Activated naive CD4-positive, alpha-beta T cell treated with anti-CD3 and anti-CD28 coated beads, Interleukin-2, amount 50 U/mL, for 24 hours (primary cell): ENCODE measurements around the gene RBBP8.

Experiments
- H3K27ac Mint-ChIP-seq: one replicate; pipeline ENCODE4 v1.8.0; 2021; ENCODE audit warnings: mild to moderate bottlenecking, mixed read lengths
- H3K27me3 Mint-ChIP-seq: one replicate; pipeline ENCODE4 v1.8.0; 2021; ENCODE audit warnings: mixed read lengths
- H3K36me3 Mint-ChIP-seq: one replicate; pipeline ENCODE4 v1.8.0; 2021; ENCODE audit warnings: mixed read lengths
- H3K4me1 Mint-ChIP-seq: one replicate; pipeline ENCODE4 v1.8.0; 2021; ENCODE audit warnings: mixed read lengths
- H3K4me3 Mint-ChIP-seq: one replicate; pipeline ENCODE4 v1.8.0; 2021; ENCODE audit warnings: mild to moderate bottlenecking, mixed read lengths
- H3K9me3 Mint-ChIP-seq: one replicate; pipeline ENCODE4 v1.8.0; 2021; ENCODE audit warnings: mixed read lengths

RBBP8 gene

GRCh38 chr18:22964722-22965121 is 31.6 kb downstream of the RBBP8 start:
- Mint-ChIP-seq H3K4me3 (no peak overlapping the region), H3K27ac (no peak overlapping the region), H3K36me3 (peaks cover 5% of the 10 kb centered on the region), H3K9me3 (no peaks in the 10 kb centered on the region), H3K27me3 (no peaks in the 10 kb centered on the region), H3K4me1 (no peaks in the 10 kb centered on the region)

DNA sequence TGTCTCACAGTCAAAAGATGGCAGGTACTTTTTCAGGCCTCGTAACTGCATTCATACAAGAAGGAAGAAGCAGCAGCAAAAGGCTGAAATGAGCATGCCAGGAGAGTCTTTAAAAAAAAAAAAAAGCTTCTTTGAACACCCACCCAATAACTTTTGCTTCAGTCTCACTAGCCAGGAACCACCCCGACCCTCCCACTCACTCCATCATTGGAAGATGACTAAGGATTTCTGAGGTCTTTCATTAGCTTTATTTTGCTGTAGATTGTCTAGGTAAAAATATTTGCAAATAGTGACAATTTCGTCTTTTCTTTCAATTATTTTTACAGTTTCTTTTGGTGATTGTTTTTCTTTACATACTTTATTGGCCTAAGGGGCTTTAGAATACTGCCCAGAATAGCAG is 37.9 kb downstream of the RBBP8 start:
- peaks cover 3% of the 10 kb centered on the region for H3K4me1 Mint-ChIP-seq
- no peaks in the 10 kb centered on the region for H3K27me3 Mint-ChIP-seq
- H3K27ac Mint-ChIP-seq = no peak overlapping the region
- peaks cover 9% of the 10 kb centered on the region for H3K36me3 Mint-ChIP-seq
- H3K9me3 Mint-ChIP-seq = no peaks in the 10 kb centered on the region
- no peak overlapping the region for H3K4me3 Mint-ChIP-seq

DNA sequence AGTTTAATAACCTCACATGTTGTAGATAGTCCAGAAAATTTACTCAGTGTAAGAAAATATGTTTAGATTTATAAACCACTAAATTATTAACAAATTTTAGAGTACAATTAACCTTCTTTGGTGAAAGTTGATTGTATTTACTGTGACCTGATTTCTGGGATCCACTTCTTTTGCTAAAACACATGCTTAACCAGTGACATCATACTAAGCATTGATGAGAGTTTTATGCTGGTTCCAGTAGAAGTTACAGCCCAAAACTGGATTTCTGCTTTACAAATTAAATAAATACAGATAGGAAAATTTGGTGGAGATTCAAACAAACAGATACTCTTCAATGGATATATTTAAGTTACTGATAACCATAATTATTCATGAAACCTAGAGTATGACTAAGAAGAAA is 40.9 kb downstream of the RBBP8 start:
- H3K27me3 Mint-ChIP-seq = no peaks in the 10 kb centered on the region
- no peaks in the 10 kb centered on the region for H3K9me3 Mint-ChIP-seq
- no peak overlapping the region for H3K27ac Mint-ChIP-seq

GRCh38 chr18:22974707-22975106 is 41.6 kb downstream of the RBBP8 start:
- H3K27me3 Mint-ChIP-seq = no peaks in the 10 kb centered on the region
- no peak overlapping the region for H3K27ac Mint-ChIP-seq
- H3K36me3 Mint-ChIP-seq = peaks cover 6% of the 10 kb centered on the region
- peaks cover 12% of the 10 kb centered on the region for H3K4me1 Mint-ChIP-seq
- no peaks in the 10 kb centered on the region for H3K9me3 Mint-ChIP-seq
- H3K4me3 Mint-ChIP-seq = no peak overlapping the region

More for the DNA sequence above, 40.9 kb downstream of the RBBP8 start:
- peaks cover 12% of the 10 kb centered on the region for H3K4me1 Mint-ChIP-seq
- H3K36me3 Mint-ChIP-seq = peaks cover 9% of the 10 kb centered on the region
- H3K4me3 Mint-ChIP-seq = no peak overlapping the region

DNA sequence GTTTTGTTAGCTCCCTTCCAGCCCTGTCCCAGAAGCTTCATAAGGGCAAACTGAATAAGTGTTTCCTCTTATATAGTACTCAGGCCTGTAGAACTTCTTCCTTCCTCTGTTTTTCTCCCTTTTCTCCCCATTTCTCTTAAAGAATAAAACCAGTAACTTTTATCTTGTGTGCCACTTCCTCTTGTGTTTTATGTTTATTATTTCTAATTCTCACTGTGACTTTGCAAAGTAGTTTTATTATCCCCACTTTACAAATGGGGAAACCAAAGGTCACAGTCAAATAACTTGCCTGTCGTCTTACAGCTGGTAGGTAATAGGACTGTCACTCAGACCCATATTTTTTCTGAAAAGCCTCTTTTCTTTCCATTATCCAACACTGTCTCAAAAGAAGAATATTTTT is 42.4 kb downstream of the RBBP8 start:
- Mint-ChIP-seq H3K27me3 (no peaks in the 10 kb centered on the region), H3K36me3 (peaks cover 9% of the 10 kb centered on the region), H3K27ac (peak overlapping the region; percentile 23), H3K4me3 (no peak overlapping the region), H3K4me1 (peaks cover 12% of the 10 kb centered on the region), H3K9me3 (no peaks in the 10 kb centered on the region)

DNA sequence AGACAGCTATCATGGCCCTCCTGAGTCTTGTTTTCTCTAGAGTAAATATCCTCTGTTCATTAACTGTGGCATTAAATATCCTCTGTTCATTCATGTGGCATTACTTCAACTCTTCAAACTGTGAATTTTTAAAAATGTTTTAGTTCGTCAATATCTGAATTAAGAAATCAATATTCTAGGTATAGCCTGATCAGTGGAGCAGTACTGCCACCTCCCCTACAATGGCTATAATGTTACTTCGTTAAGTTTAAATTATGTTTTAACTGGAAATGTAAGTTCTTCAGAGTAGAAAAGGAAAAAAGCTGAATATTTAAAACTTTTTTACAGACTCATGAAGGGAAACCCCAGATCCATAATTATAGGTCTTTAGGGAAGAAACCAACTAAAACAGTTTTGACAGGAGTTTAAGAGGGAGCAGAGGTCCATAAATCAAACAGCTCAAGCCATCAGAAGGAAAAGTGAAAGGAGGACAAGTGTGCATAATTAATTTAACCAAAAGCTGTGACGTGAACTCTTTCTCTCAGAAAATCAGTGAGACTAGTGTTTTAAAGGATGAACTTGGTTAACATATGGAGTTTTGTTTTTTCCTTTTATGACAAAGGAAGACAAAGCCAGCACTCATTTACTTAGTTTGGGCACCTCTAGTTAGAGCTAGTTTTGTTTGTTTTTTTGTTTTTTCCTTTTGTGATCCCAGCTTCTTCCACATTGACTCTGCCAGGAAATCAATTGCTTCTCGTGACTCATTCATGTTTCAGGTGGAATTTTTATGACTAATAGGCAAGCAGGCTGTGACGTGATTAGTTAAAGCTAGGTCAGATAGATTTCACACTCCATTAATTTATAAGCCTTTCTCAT is 44.9 kb downstream of the RBBP8 start:
- Mint-ChIP-seq H3K27ac (no peak overlapping the region), H3K4me3 (no peak overlapping the region)

DNA sequence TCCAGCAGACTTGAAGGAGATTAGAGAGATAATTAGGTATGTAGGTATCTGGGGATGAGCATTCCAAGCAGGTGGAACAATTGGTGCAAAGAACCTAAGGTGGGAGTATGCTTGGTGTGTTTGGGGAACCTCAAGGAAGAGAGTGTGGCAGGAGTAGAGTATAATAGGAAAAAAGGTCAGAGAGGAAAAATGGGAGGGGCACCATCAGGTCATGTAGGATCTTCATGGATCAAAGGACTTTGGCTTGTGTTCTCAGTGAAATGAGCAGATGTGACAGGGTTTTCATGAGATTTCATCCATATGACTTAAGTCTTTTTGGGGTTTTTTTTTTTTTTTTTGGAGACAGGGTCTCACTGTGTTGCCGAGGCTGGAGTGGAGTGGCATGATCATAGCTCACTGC is 47.3 kb downstream of the RBBP8 start:
- Mint-ChIP-seq H3K4me3 (no peak overlapping the region), H3K27me3 (no peaks in the 10 kb centered on the region), H3K36me3 (peaks cover 7% of the 10 kb centered on the region), H3K4me1 (peaks cover 9% of the 10 kb centered on the region), H3K27ac (no peak overlapping the region), H3K9me3 (no peaks in the 10 kb centered on the region)

More for the DNA sequence above, 44.9 kb downstream of the RBBP8 start:
- peaks cover 9% of the 10 kb centered on the region for H3K4me1 Mint-ChIP-seq
- H3K36me3 Mint-ChIP-seq = peaks cover 4% of the 10 kb centered on the region
- H3K27me3 Mint-ChIP-seq = no peaks in the 10 kb centered on the region
- no peaks in the 10 kb centered on the region for H3K9me3 Mint-ChIP-seq

DNA sequence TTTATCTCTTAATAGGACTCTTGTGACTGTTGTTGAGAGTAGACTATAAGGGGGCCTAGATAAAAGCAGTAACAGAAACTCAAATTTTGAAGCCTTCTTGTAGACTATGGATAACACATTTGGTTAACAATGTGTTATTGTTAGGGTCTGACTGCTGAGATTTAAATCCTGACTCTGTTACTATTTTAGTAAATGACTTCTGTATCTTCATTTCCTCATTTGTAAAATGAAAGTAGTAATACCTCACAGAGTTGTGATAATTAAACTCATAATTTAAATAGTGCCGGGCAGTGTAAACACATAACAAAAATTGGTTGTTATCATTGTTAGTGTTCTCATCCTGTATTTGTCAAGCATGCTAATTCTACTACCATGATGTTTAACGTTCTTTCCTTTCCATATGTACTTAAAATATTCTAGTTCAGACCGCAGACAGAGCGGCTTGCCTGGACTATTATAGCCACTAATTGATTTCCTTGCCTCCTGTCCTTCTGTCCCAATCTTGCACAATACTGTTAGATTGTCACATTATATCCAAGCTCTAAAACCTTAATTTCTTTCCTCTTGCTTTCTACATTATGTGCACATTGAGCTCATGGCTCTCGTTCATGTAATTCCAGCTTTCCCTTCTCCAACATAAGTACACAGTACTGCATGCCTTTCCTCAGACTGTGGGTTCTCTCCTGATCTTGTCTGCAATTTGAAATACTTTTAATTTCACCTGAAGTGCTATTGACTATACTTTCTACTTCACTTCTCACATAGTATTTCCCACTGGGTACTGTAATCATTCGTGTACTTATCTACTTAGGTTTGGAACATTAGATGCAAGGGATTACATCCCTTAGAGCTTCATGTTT is 48.4 kb downstream of the RBBP8 start:
- H3K4me3 Mint-ChIP-seq = no peak overlapping the region

DNA sequence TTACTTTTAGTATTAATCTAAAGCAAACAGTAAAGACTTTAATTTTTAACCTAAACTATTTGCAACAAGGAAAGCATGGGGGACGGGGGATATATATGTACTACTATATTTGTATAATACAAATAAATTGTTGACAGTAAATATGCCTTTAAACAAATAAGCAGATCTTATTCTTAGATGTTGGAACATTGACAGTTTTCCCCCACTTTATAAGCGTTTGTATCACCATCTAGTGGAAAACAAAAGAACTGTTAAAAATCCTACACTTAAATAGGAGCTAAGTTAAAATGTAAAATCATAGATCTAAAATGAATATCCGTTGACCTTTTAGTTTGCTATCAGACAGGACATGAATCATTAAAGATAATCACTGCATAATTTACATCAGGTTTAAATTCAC is 50.0 kb downstream of the RBBP8 start:
- Mint-ChIP-seq H3K9me3 (no peaks in the 10 kb centered on the region), H3K4me3 (no peak overlapping the region), H3K36me3 (peaks cover 7% of the 10 kb centered on the region), H3K27ac (no peak overlapping the region), H3K27me3 (no peaks in the 10 kb centered on the region), H3K4me1 (peaks cover 6% of the 10 kb centered on the region)

More for the DNA sequence above, 48.4 kb downstream of the RBBP8 start:
- Mint-ChIP-seq H3K36me3 (peaks cover 7% of the 10 kb centered on the region), H3K9me3 (no peaks in the 10 kb centered on the region), H3K27ac (no peak overlapping the region), H3K4me1 (peaks cover 9% of the 10 kb centered on the region), H3K27me3 (no peaks in the 10 kb centered on the region)

DNA sequence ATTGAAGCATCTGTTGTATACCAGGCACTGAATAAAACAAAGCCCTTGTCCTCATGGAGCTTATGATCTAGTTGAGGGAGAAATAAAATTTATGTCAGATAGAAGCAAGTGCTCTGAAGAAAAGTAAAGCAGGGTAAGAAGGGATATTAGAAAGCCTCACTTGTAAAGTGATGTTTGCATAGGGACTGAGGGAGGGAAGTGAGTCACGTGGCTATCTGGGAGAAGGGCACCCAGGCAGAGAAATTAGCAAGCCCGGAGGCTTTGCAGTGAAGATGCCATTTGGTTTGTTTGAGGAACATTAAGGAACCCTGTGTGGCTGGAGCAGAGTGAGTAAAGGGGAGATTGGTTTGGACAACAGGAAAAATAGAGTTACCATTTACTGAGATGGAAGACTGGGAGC is 52.1 kb downstream of the RBBP8 start:
- Mint-ChIP-seq H3K4me3 (no peak overlapping the region), H3K36me3 (peaks cover 5% of the 10 kb centered on the region), H3K27me3 (no peaks in the 10 kb centered on the region), H3K4me1 (no peaks in the 10 kb centered on the region), H3K9me3 (no peaks in the 10 kb centered on the region), H3K27ac (no peak overlapping the region)

- Mint-ChIP-seq H3K36me3 (peaks cover 6% of the 10 kb centered on the region), H3K27me3 (no peaks in the 10 kb centered on the region), H3K4me1 (no peaks in the 10 kb centered on the region), H3K9me3 (no peaks in the 10 kb centered on the region), H3K27ac (no peak overlapping the region), H3K4me3 (no peak overlapping the region)
Observed at GRCh38 chr18:22987547-22988189, 54.5 kb downstream of the RBBP8 start.

DNA sequence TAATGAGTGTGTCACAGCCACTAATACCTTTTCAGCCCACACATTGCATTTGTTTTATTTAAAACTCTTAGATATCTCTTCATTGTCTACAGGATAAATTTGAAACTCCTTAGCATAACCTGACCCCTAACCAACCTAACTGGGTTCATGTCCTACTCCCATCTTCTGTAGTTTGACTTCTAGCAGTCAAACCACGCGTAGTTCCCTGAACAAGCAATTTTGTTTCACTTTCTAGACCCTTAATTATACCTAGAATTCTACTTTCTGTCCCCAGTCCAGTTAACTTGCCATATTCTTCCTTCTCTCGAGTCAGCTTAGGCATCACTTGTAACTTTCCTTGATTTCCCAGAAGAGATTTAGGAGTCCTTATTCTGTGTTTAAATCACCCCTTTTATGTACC is 55.1 kb downstream of the RBBP8 start:
- Mint-ChIP-seq H3K36me3 (peaks cover 4% of the 10 kb centered on the region), H3K4me3 (no peak overlapping the region), H3K27me3 (no peaks in the 10 kb centered on the region), H3K4me1 (no peaks in the 10 kb centered on the region), H3K27ac (no peak overlapping the region), H3K9me3 (no peaks in the 10 kb centered on the region)

DNA sequence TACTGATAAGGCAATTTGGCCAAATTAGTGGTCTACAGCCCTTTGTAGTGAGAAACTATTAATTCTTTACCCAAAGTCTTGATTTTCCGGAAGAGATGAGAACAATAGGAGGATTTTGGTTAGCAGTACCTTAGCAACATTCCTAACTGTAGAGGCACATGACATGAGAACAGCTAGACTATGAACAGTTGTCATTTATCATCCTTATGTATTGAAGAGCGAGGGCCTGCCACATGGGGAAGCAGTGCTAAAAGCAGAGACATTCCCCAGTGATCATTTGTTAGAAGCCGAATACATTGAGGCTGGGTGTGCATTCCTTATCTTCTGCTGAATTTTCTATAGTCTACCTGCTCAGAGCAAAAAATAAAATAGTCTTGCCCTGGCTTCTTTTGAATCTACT is 65.2 kb downstream of the RBBP8 start:
- H3K4me1 Mint-ChIP-seq = no peaks in the 10 kb centered on the region
- no peak overlapping the region for H3K27ac Mint-ChIP-seq
- H3K27me3 Mint-ChIP-seq = no peaks in the 10 kb centered on the region
- H3K9me3 Mint-ChIP-seq = no peaks in the 10 kb centered on the region
- H3K36me3 Mint-ChIP-seq = peaks cover 15% of the 10 kb centered on the region
- H3K4me3 Mint-ChIP-seq = no peak overlapping the region

DNA sequence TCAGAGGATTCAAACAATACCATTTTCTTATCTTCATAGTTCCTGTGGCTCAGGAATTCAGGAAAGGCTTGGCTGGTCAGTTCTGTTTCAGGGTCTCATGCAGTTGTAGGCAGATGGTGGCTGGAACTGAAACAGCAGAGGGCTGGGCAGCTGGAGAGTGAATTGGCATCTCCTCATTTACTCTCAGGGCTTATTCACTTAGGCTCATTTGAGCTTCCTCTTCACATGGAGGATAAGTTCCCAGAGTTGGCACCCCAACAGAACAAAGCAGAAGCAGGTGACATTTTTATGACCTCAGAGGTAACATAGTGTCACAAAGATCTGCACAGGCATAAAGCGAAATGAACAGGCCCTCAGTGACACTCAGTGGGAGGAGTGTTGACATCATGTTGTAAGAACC is 66.1 kb downstream of the RBBP8 start:
- Mint-ChIP-seq H3K36me3 (peaks cover 16% of the 10 kb centered on the region), H3K4me3 (no peak overlapping the region), H3K4me1 (no peaks in the 10 kb centered on the region)

GRCh38 chr18:22999647-23000046 is 66.5 kb downstream of the RBBP8 start:
- no peaks in the 10 kb centered on the region for H3K27me3 Mint-ChIP-seq
- no peak overlapping the region for H3K27ac Mint-ChIP-seq
- peaks cover 17% of the 10 kb centered on the region for H3K36me3 Mint-ChIP-seq
- H3K4me1 Mint-ChIP-seq = no peaks in the 10 kb centered on the region
- H3K4me3 Mint-ChIP-seq = no peak overlapping the region
- H3K9me3 Mint-ChIP-seq = no peaks in the 10 kb centered on the region

More for the DNA sequence above, 66.1 kb downstream of the RBBP8 start:
- no peaks in the 10 kb centered on the region for H3K27me3 Mint-ChIP-seq
- no peak overlapping the region for H3K27ac Mint-ChIP-seq
- no peaks in the 10 kb centered on the region for H3K9me3 Mint-ChIP-seq

GRCh38 chr18:23003289-23003688 is 70.2 kb downstream of the RBBP8 start:
- H3K27me3 Mint-ChIP-seq = no peaks in the 10 kb centered on the region
- no peaks in the 10 kb centered on the region for H3K9me3 Mint-ChIP-seq
- no peak overlapping the region for H3K27ac Mint-ChIP-seq

More at GRCh38 chr18:23003289-23003688, 70.2 kb downstream of the RBBP8 start:
- Mint-ChIP-seq H3K36me3 (peaks cover 13% of the 10 kb centered on the region), H3K4me1 (no peaks in the 10 kb centered on the region), H3K4me3 (no peak overlapping the region)
